Measurements from ENCODE around the gene IRS2.

The IRS2 gene

GRCh38 chr13:109728791-109729731 is 57.3 kb downstream of the IRS2 start:
- DNase-seq (ENCODE audit: low spot score), result no peak

DNA sequence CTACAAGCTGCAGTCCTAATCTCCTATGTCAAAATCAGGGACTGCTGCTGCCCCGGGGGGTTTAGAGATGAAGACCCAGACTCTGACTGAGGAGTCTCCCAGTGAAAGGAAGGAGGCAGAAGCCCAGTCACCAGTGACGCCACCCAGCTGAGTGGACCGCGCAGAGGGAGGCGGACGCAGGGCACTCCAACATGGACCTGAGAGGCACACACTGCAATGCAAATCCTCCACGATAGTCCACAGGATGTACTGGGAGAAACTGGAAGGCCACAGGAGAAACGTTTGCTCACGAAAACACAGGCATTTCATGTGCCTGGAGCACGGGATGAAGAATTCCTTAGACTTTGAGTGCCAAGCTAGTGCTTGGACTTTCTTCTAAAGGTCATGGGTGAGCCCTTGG is 58.3 kb downstream of the IRS2 start:
- no peak for DNase-seq (ENCODE audit: low spot score)

DNA sequence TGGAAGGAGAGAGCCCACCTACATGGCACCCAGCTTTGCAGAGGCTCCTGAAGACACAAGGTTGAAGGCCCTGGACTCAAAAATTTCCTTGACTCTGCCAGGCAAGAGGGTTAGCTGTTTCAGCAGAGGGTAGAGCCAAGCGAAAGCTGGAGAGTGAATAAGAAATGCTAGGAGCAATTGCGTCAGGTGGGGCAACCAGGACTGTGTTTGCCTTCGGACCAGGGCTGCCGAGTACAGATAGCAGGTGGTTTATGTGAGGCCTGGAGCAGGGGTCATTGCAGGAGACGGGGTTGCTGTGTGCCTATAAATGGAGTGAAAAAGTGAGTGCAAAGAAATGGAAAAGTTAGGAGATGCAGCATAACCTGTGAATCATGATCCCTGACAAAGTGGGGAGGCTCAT is 59.1 kb downstream of the IRS2 start:
- DNase-seq (ENCODE audit: low spot score), result no peak

DNA sequence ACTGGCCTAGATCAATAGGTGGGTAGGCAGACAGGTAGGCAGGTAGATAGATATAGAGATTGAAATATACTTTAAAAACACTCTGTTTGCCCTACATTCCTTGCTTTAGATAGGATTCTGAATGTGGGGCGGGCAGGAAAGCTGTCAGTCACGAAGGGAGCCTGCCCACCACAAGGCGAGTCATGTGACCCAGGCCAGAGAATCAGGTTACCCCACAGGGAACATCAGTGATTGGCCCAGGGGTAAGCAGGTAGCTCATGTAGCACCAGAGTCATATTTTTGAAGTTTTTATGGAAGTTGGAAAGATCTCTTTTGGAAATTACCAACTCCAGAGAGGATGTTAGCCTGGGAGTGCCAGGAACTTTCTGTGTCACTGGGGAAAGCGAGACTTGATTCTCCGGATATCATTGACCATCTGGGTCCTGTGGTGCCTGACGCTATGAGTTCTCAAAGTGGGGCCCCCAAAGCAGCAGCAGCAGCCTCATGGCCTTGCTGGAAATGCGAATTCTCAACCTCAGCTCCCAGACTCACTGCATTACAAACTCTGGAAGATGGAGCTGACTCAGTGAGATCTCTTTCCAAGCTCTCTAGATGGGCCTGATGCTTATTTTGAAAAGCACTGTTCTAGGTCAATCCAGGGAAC is 60.3 kb downstream of the IRS2 start:
- no peak for DNase-seq (ENCODE audit: low spot score)

- no peak for DNase-seq (ENCODE audit: low spot score)
These were observed 61.1 kb downstream of the IRS2 start for GRCh38 chr13:109725297-109725696.

DNA sequence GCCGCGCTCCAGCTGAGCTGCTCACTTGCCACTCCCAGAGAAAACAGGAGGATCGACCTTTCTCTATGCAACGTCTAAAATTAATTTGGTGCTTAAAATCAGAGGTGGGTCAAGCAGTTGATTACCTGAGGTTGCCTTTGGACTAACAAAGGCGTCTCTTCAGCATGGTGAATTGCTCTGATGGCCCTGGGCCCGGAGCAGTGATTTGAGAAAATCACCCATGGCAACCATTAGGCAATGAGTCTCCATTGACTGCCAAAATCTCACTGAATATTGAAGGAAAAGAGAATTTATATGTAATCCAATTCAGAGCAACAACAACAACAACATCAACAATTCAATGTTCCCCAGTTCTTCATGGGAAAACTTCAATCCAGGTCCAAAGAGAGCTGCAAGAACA is 61.8 kb downstream of the IRS2 start:
- no peak for DNase-seq (ENCODE audit: low spot score)

DNA sequence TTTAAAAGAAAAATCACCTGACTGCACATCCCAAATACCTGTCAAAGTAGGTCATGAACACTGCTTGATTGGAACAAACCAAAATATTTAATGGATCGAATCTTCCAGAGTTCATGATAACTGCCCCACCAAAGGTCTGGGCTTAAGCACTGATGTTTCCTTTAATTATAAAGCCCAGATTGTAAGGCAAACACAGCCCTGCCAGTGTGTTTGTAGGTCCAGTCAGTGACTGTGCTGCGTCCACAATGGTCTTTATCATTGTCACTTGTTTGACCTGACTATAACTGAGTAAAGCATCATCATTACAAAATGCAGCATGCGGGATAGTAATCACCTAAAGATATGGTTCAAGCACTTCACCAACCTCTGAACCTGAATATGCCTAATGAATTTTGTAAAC is 63.3 kb downstream of the IRS2 start:
- DNase-seq (ENCODE audit: low spot score), result no peak

DNA sequence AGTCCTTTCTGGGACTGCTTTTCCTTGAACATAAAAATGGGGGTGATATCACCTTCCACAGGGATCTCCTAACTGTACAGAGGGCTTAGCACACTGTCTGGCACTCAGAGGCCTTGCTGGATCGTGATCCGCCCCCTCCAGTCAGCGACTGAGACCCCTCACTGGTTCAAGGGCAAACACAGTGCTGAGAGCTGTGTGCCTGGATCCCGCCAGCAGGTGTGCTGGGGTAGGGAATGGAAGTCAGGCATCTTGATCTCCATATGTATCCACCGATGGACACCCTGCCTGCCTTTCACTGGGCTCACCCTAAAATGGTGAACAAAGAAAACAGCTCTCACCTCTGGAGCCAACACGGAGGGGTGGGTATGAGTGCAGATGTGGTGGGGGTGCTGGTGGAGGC is 64.3 kb downstream of the IRS2 start:
- DNase-seq (ENCODE audit: low spot score), result no peak

DNA sequence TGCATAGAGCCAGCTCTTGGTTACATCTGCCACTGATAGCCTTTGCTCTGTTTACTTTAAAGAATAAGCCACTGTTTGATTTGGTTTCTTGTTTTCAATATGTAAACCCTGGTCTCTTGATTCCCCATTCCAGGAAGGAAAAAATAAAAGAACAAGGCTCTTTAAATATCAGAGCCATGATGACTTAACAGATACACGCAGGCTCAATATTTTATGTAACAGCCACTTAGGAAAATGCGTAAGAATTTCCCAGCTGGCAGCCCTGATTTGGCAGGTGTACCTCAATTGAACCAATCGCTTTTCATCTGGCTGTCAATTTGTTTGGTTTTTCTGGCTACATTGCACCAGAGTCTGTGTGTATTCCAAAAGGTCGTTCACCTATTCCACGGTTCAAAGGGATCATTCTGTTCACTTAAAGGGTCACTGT is 65.6 kb downstream of the IRS2 start:
- no peak for DNase-seq (ENCODE audit: low spot score)

DNA sequence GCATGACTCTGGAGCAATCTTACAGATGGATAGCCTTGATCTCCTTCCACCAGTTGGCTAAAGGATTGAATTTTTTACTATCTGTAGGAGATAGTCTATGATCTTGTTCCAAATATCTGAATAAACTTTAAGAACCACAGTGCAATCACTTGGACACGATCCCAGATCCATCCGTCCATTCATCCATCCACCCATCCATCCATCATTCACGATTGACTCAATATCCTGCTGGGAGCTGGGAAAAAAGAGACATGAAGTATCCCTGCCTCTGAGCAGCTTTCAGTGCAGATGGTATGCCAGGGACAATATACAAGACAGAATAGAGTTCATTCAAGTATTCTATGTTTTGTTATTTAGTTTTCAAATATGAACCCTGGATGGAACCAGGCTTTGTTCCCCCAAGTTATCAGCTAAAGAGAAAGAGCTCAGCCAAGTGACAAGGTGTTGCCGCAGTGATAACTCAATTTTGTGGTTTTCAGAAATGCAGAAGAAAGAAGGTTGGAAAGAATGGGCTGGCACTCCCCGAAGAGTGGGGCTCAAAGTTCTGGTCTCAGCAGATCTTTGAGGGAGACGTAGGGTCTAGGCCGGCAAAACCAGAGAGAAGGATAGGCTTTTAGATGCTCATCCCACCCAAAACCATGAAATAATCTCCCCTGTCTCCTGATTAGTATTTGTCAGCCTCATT is 66.3 kb downstream of the IRS2 start:
- no peak for DNase-seq (ENCODE audit: low spot score)

DNA sequence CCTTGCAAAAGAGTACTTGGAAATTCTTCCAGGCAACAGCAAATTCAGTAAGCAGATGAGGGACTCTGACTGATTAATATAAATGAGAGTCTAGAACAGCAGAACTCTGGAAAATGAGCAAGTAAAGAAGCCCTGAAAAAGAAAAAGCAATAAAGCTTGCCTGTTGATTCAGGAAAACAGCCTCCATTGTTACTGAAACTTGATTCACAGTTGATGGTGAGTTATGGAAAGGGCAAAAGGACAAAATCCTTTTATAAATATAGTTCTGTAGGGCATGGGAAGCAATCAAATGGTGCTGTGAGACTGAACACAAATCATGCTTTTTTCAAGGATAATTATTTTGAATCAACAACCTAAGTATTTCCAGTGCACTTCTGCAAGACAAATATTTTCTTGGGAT is 67.7 kb downstream of the IRS2 start:
- no peak for DNase-seq (ENCODE audit: low spot score)

DNA sequence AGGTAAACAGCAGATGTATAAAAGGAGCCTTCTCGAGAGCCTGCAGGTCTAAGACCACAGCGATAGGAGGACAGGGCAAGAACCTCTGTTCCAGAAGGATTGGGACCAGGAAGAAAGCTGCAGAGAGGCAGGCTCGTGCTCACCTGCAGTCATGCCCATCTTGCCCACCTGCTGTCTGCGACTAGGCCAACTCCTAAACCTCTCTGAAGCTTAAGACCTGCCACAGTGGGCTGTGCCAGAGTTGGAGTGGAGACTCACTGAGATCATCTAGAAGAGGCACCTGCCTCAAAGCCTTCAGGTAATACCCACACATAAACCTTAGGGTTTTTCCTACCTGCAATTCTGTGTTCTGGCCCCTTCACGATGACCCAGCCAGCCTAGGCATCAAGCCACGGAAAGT is 68.7 kb downstream of the IRS2 start:
- no peak for DNase-seq (ENCODE audit: low spot score)

DNA sequence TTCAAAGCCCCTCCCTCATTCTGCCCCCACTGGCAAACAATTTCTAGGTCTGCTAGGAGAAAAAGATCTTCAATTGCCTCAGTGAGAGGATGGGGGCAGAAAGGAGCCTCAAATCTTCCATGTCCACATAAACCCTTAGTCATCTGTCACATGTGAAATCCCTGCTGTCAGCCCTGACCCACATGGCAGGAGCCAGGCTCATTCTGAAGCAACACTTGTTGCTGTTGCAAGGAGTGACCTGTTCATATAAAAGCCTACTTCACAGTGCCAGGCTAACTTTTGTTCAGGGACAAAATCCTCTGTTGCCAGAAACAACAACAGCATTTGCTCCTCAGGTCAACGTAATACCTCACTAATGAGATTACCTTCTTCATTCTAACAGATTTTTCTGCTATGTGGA is 70.5 kb downstream of the IRS2 start:
- DNase-seq (ENCODE audit: low spot score), result no peak

DNA sequence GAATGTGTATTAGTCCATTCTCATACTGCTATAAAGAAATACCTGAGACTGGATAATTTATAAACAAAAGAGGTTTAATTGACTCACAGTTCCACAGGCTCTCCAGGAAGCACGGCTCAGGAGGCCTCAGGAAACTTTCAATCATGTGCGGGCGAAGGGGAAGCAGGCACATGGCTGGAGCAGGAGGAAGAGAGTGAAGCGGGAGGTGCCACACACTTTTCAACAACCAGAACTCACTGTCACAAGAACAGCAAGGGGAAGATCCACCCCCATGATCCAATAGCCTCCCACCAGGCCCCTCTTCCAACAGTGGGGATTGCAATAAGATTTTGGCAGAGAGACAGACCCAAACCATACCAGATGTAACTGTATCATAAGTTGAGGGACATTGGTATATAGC is 72.7 kb downstream of the IRS2 start:
- no peak for DNase-seq (ENCODE audit: low spot score)

GRCh38 chr13:109712124-109712722 is 74.2 kb downstream of the IRS2 start:
- no peak for DNase-seq (ENCODE audit: low spot score)

GRCh38 chr13:109707742-109708617 is 78.4 kb downstream of the IRS2 start:
- DNase-seq (ENCODE audit: low spot score), result no peak

GRCh38 chr13:109707044-109707741 is 79.2 kb downstream of the IRS2 start:
- DNase-seq (ENCODE audit: low spot score), result no peak

DNA sequence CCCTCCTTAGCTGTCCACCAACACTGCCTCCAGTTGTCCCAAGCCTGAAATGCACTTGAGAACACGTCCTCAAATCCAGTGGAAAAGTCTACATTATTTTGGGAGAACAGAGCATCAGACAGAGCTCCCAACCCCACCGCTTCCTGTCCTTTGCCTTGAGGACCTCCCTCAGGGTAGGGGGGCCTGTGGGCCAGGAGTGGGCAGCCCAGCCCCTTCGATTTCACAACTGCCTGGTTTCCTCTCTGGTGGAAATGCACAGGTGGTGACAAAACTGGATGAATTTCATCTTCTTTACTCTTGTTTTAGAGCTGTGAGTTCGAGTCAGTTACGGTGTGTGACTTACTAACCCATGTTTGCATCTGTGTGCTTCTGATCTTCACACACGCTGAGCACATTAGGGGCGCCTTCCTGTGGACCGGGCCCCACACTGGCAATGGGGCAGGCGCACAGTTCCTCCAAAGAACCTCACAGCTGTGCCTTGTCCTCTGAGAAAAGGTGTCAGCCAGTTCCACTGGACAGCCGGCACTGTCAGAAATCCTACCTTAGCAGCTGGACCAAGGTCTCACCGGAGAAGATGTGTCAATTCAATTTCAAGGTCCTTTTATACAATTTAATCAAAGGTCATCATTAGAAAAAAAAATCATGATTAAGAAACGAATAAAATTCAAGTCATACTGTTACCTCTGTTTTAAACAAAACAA is 80.2 kb downstream of the IRS2 start:
- no peak for DNase-seq (ENCODE audit: low spot score)

DNA sequence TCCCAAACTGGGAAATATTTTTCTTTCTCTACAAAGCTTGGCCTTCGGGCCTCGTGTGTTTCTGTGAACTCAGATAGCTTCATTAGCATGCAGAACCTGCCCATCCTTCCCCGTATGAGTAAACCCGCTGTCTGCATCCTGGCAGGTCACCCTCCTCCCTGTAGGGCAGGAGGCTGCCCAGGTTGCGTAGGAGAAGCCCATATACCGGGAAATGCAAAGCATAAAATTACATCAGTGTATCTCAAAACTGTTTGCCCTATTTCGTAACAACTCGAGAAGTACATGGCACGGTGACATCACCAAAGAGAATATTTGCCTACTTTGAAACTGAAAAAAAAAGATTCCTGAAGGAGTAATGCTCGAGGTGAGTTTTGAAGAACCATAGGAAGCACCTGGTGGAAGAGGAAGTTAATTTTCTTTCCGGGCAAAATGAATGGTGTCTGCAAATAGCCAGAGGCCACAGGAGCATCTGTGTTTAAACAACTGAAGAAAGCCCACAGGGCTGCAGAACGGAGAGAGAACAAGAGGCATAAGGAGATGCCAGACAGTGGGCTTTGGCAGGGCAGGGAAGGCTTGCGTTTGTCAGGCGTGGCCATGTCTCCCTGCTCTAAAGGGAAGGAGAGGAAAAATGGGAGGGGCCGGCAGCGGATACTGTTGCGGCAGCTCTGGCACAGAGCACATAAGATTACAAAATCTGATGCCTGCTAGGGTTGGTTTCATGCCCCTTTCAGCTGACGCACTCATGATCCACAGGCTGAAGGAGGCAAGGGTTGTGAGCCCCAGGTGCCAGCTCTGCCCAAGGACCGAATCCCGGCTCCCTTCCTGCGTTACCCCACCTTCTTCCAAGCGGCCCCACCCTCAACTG is 81.4 kb downstream of the IRS2 start:
- no peak for DNase-seq (ENCODE audit: low spot score)
